ENCODE measurements around the gene GHSR.

Gene GHSR

DNA sequence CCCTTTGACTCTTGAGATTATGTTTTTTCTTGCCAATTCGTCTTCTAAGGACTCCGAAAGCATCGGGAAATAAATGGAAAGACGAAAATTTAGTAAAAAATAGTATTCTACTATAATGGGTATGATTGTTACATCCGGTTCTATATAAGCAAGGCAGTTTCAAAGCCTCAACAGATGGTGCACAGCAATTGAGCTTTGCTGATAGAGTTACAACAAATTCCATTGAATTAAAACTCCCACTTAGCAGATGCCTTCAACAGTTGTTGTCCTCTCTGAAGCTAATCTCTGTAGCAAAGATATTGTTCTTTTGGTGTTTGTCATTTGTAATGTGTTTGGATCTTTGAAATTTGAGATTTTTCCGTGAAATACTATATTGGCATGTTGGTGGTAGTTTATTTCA lies 16.1 kb upstream of the GHSR start:
- no peaks in the 10 kb centered on the region for H3K79me2 ChIP-seq (ENCODE audit: insufficient read depth, low read length)
- no peak overlapping the region for H2AFZ ChIP-seq (ENCODE audit: low read depth, low read length)
- ATAC-seq (ENCODE audit: insufficient read depth, low read depth) (no peak), DNase-seq (no peak)
- no peaks in the 10 kb centered on the region for H3K36me3 ChIP-seq (ENCODE audit: insufficient read depth, low read length)
- no peaks in the 10 kb centered on the region for H3K9me3 ChIP-seq (ENCODE audit: insufficient read depth, low read length, severe bottlenecking)
- no peak overlapping the region for H3K4me3 ChIP-seq (ENCODE audit: low read depth in 1 of 2, low read length in 2 of 2)
- TF ChIP-seq, protein P1, sequence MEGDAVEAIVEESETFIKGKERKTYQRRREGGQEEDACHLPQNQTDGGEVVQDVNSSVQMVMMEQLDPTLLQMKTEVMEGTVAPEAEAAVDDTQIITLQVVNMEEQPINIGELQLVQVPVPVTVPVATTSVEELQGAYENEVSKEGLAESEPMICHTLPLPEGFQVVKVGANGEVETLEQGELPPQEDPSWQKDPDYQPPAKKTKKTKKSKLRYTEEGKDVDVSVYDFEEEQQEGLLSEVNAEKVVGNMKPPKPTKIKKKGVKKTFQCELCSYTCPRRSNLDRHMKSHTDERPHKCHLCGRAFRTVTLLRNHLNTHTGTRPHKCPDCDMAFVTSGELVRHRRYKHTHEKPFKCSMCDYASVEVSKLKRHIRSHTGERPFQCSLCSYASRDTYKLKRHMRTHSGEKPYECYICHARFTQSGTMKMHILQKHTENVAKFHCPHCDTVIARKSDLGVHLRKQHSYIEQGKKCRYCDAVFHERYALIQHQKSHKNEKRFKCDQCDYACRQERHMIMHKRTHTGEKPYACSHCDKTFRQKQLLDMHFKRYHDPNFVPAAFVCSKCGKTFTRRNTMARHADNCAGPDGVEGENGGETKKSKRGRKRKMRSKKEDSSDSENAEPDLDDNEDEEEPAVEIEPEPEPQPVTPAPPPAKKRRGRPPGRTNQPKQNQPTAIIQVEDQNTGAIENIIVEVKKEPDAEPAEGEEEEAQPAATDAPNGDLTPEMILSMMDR (IDR thresholded peaks at IDR 0.05; ENCODE audit: borderline replicate concordance, extremely low read depth, low read length, poor library complexity, severe bottlenecking), result no peak
- no peak for TF ChIP-seq EZH2 (IDR thresholded peaks at IDR 0.05; ENCODE audit: borderline replicate concordance, low read depth, low read length, severe bottlenecking)
- no peaks in the 10 kb centered on the region for H3K27me3 ChIP-seq (ENCODE audit: insufficient read depth, low read length, poor library complexity)
- H3K9ac ChIP-seq (ENCODE audit: low read depth, low read length), result no peak overlapping the region
- no peak overlapping the region for H3K27ac ChIP-seq (ENCODE audit: low read length)
- H3K4me2 ChIP-seq (ENCODE audit: insufficient read depth, low read length), result no peak overlapping the region
- H4K20me1 ChIP-seq (ENCODE audit: insufficient read depth, low read length), result no peaks in the 10 kb centered on the region
- no peaks in the 10 kb centered on the region for H3K4me1 ChIP-seq (ENCODE audit: insufficient read depth, low read length)

- H3K36me3 ChIP-seq (ENCODE audit: insufficient read depth, low read length), result no peaks in the 10 kb centered on the region
- no peak overlapping the region for H3K4me2 ChIP-seq (ENCODE audit: insufficient read depth, low read length)
- H3K27ac ChIP-seq (ENCODE audit: low read length), result no peak overlapping the region
- H3K4me1 ChIP-seq (ENCODE audit: insufficient read depth, low read length), result no peaks in the 10 kb centered on the region
- TF ChIP-seq, protein P1 (IDR thresholded peaks at IDR 0.05; ENCODE audit: borderline replicate concordance, extremely low read depth, low read length, poor library complexity, severe bottlenecking), result peak; percentile 86
- no peak for TF ChIP-seq EZH2 (IDR thresholded peaks at IDR 0.05; ENCODE audit: borderline replicate concordance, low read depth, low read length, severe bottlenecking)
- DNase-seq (no peak), ATAC-seq (ENCODE audit: insufficient read depth, low read depth) (peak; percentile 74)
- H3K4me3 ChIP-seq (ENCODE audit: low read depth in 1 of 2, low read length in 2 of 2), result no peak overlapping the region
- H2AFZ ChIP-seq (ENCODE audit: low read depth, low read length), result no peak overlapping the region
- H3K27me3 ChIP-seq (ENCODE audit: insufficient read depth, low read length, poor library complexity), result no peaks in the 10 kb centered on the region
- H3K9ac ChIP-seq (ENCODE audit: low read depth, low read length), result no peak overlapping the region
- H3K9me3 ChIP-seq (ENCODE audit: insufficient read depth, low read length, severe bottlenecking), result no peaks in the 10 kb centered on the region
- no peaks in the 10 kb centered on the region for H4K20me1 ChIP-seq (ENCODE audit: insufficient read depth, low read length)
- H3K79me2 ChIP-seq (ENCODE audit: insufficient read depth, low read length), result no peaks in the 10 kb centered on the region
Measured at GRCh38 chr3:172461530-172462138, 13.4 kb upstream of the GHSR start.

DNA sequence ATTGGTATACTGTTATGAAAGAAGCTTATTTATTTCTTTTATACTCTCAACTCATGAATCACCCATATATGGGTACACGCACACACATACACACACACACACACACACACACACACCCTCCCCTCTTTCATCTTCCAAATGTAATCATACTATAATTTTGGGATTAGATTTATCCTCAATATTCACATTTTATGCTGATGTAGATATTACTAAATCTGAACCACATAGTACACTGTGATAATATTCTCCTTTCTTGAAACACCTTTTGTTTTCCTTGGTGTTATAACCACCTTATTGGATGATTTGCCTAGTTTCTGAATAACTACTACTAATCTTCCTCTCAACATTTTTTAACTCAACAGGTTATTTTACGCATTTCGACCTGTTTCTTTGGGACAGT lies 8.1 kb upstream of the GHSR start:
- no peak overlapping the region for H3K27ac ChIP-seq (ENCODE audit: low read length)
- H3K27me3 ChIP-seq (ENCODE audit: insufficient read depth, low read length, poor library complexity), result no peaks in the 10 kb centered on the region
- H3K4me1 ChIP-seq (ENCODE audit: insufficient read depth, low read length), result no peaks in the 10 kb centered on the region
- H3K79me2 ChIP-seq (ENCODE audit: insufficient read depth, low read length), result no peaks in the 10 kb centered on the region
- TF ChIP-seq, protein P1 (IDR thresholded peaks at IDR 0.05; ENCODE audit: borderline replicate concordance, extremely low read depth, low read length, poor library complexity, severe bottlenecking), result no peak
- no peak for TF ChIP-seq EZH2 (IDR thresholded peaks at IDR 0.05; ENCODE audit: borderline replicate concordance, low read depth, low read length, severe bottlenecking)
- ATAC-seq (ENCODE audit: insufficient read depth, low read depth) (no peak), DNase-seq (no peak)
- H3K4me3 ChIP-seq (ENCODE audit: low read depth in 1 of 2, low read length in 2 of 2), result no peak overlapping the region
- H3K9me3 ChIP-seq (ENCODE audit: insufficient read depth, low read length, severe bottlenecking), result no peaks in the 10 kb centered on the region
- H3K36me3 ChIP-seq (ENCODE audit: insufficient read depth, low read length), result no peaks in the 10 kb centered on the region
- no peak overlapping the region for H2AFZ ChIP-seq (ENCODE audit: low read depth, low read length)
- no peak overlapping the region for H3K9ac ChIP-seq (ENCODE audit: low read depth, low read length)
- no peak overlapping the region for H3K4me2 ChIP-seq (ENCODE audit: insufficient read depth, low read length)
- H4K20me1 ChIP-seq (ENCODE audit: insufficient read depth, low read length), result no peaks in the 10 kb centered on the region

Measured in DND-41 (cell line).